ENCODE data around the gene FAM98B.

- TF ChIP-seq CTCF (IDR thresholded peaks at IDR 0.05) (no peak), POLR2A (IDR thresholded peaks at IDR 0.05; ENCODE audit: low read depth) (no peak), EP300 (IDR thresholded peaks at IDR 0.05) (no peak)
Observed at GRCh38 chr15:38427380-38427779, 26.5 kb upstream of the FAM98B start.
